K562 (cell line): ENCODE data around the gene CFL1. TPM values are rescaled to one million over a fixed set of nuclear protein-coding genes. Genes with fewer than 3 reads are reported as not detected.

Source experiments
- CHCHD3 ChIP-seq: fragments of 250-450 bp; sonication (Bioruptor Pico); IDR thresholded peaks from 2 replicates; pipeline ENCODE4 v2.1.2; 2022; ENCODE audit warnings: mild to moderate bottlenecking
- CLOCK ChIP-seq: fragments of 250-450 bp; sonication (Bioruptor Pico); IDR thresholded peaks from 2 replicates; pipeline ENCODE4 v1.4.0; 2020; ENCODE audit warnings: mild to moderate bottlenecking, moderate library complexity, borderline replicate concordance
- E4F1 ChIP-seq: fragments of 250-450 bp; sonication (Bioruptor Pico); IDR thresholded peaks from 2 replicates; pipeline ENCODE4 v1.5.0; 2021; ENCODE audit warnings: mild to moderate bottlenecking, borderline replicate concordance
- GTF2F1 ChIP-seq: IDR thresholded peaks from 2 replicates; pipeline ENCODE4 v1.6.1; 2011; ENCODE audit warnings: low read depth, low read length, improper control_type of control experiment
- HDAC2 ChIP-seq: fragments of 450-650 bp; IDR thresholded peaks from 2 replicates; pipeline ENCODE4 v1.6.1; 2016; ENCODE audit warnings: mild to moderate bottlenecking
- HES1 ChIP-seq: fragments of 450-650 bp; IDR thresholded peaks from 2 replicates; pipeline ENCODE4 v1.6.1; 2016; ENCODE audit warnings: low read depth, mild to moderate bottlenecking, moderate library complexity
- HNRNPK ChIP-seq: fragments of 200-400 bp; formaldehyde crosslinking; IDR thresholded peaks from one replicate; pipeline ENCODE4 v1.6.1; 2018; ENCODE audit warnings: mild to moderate bottlenecking, low read depth, low read length; ENCODE audit not compliant: poor library complexity, severe bottlenecking
- MCM7 ChIP-seq, 2 experiments: fragments of 450-650 bp; IDR thresholded peaks; 2 replicates each; pipeline ENCODE4 v1.6.1; 2016 to 2018
- MYNN ChIP-seq, 2 experiments: sonication (generic); formaldehyde crosslinking in 1 of 2; IDR thresholded peaks; 2 replicates each; pipeline versions ENCODE4 v1.5.0 to v1.6.1; 2016 to 2020; ENCODE audit warnings: antibody characterized with exemption in 1 of 2, missing genetic modification reagents in 1 of 2
- NFATC3 ChIP-seq: fragments of 450-650 bp; IDR thresholded peaks from 2 replicates; pipeline ENCODE4 v1.6.1; 2017; ENCODE audit warnings: mild to moderate bottlenecking
- SNRNP70 ChIP-seq: fragments of 200-400 bp; formaldehyde crosslinking; optimal IDR thresholded peaks from 2 replicates; pipeline ENCODE3; 2017; ENCODE audit warnings: low read depth, low read length
- YY1 ChIP-seq, 3 experiments: IDR thresholded peaks; 2 replicates each; pipeline ENCODE4 v1.6.1; 2011; ENCODE audit warnings: low read length in 2 of 3, mild to moderate bottlenecking in 2 of 3, moderate library complexity in 2 of 3, borderline replicate concordance in 1 of 3, control low read depth in 1 of 3, low read depth in 1 of 3; ENCODE audit not compliant: insufficient read depth in 3 of 3, insufficient replicate concordance in 2 of 3, control insufficient read depth in 1 of 3, insufficient read length in 1 of 3; ENCODE audit errors: extremely low read depth in 1 of 3
- ZBTB11 ChIP-seq, 3 experiments: fragments of 200-800 bp in 1 of 3; fragments of 250-450 bp in 1 of 3; fragments of 450-650 bp in 1 of 3; sonication (Bioruptor Pico) in 1 of 3; sonication (Bioruptor generic) in 1 of 3; formaldehyde crosslinking in 1 of 3; IDR thresholded peaks; 2 replicates each; pipeline versions ENCODE4 v1.6.1 to v1.8.0; 2016 to 2022; ENCODE audit warnings: mild to moderate bottlenecking in 2 of 3, missing genetic modification characterization in 2 of 3, missing compliant biosample characterization in 1 of 3, moderate library complexity in 1 of 3
- ZNF23 ChIP-seq: fragments of 250-450 bp; sonication (Bioruptor Pico); IDR thresholded peaks from 2 replicates; pipeline ENCODE4 v1.4.0; 2020; ENCODE audit warnings: mild to moderate bottlenecking
- ZNF316 ChIP-seq: fragments of 450-650 bp; IDR thresholded peaks from 2 replicates; pipeline ENCODE4 v1.6.1; 2016
- ZNF75A ChIP-seq: fragments of 450-650 bp; formaldehyde crosslinking; IDR thresholded peaks from 2 replicates; pipeline ENCODE4 v1.4.0; 2020; ENCODE audit warnings: mild to moderate bottlenecking
- ZSCAN32 ChIP-seq: fragments of 450-650 bp; formaldehyde crosslinking; IDR thresholded peaks from 2 replicates; pipeline ENCODE4 v1.4.0; 2020; ENCODE audit warnings: mild to moderate bottlenecking, moderate library complexity
- polyA plus RNA-seq, 8 experiments: library from polyadenylated mRNA; depleted of rRNA in 4 of 8; stranded (reverse) in 5 of 8; unstranded in 3 of 8; fragments of >200 nt; fragmentation: Nextera tagmentation in 2 of 8; fragmentation: Illumina TruSeq in 1 of 8; extraction: Ambion mirVana in 2 of 8; extraction: Trizol in 1 of 8; gene quantifications; 2 replicates each; pipeline versions ENCODE4 v1.2.1 to v1.2.3, GENCODE V29; 2011 to 2014; ENCODE audit warnings: inconsistent platforms in 1 of 8, missing spikeins in 1 of 8
- total RNA-seq, 7 experiments: library from RNA; depleted of rRNA in 6 of 7; stranded (reverse); fragments of >200 nt in 6 of 7; fragmentation: Illumina TruSeq in 2 of 7; extraction: Trizol in 2 of 7; gene quantifications; 2 replicates each; pipeline versions ENCODE4 v1.2.1 to v1.2.3, GENCODE V29; 2011 to 2021; ENCODE audit warnings: low replicate concordance in 1 of 7

The CFL1 gene
- total and polyA plus RNA-seq, 9 of the 15 experiments (the other 6 are each of a cell fraction or from before 2014, with no cell fraction given), result 105 to 1,101 (median 859) TPM

- TF ChIP-seq YY1 (IDR thresholded peaks at IDR 0.05; ENCODE audit: borderline replicate concordance in 1 of 3, control insufficient read depth in 1 of 3, extremely low read depth in 1 of 3, insufficient read depth in 3 of 3, insufficient read length in 1 of 3, insufficient replicate concordance in 2 of 3, low read depth in 1 of 3, low read length in 2 of 3) (peak in 2 of 3 experiments; percentile 55 to 70), E4F1 (CRISPR knock-in tag) (no peak), SNRNP70 (no peak), ZBTB11 (CRISPR knock-in tag; IDR thresholded peaks at IDR 0.05) (peak; percentile 75 to 96 (median 90); a peak in 5 of 6 replicates), HDAC2 (no peak), MCM7 (IDR thresholded peaks at IDR 0.05) (no peak), NFATC3 (no peak), HNRNPK (peak; percentile 65), MYNN (IDR thresholded peaks at IDR 0.05) (no peak), MYNN (CRISPR knock-in tag; IDR thresholded peaks at IDR 0.05) (no peak), CHCHD3 (0 out of 2 replicates have a peak, but pooled peaks have one; percentile 44), ZSCAN32 (CRISPR knock-in tag) (0 out of 2 replicates have a peak, but pooled peaks have one; percentile 65), HES1 (no peak), GTF2F1 (peak; percentile 70; the same call in 1 of the 2 replicates), ZNF23 (CRISPR knock-in tag) (no peak), ZNF75A (CRISPR knock-in tag) (no peak), ZNF316 (no peak), CLOCK (CRISPR knock-in tag) (no peak)
Observed at GRCh38 chr11:65857853-65858680, at the start of gene CFL1 (continued).
